Left ventricle myocardium inferior (tissue), 1 donor: ENCODE results near the gene CLIP4. TPM values are rescaled to one million over a fixed set of nuclear protein-coding genes. Genes with fewer than 3 reads are reported as not detected.

Experiments used
- DNase-seq: peaks from one replicate; pipeline ENCODE4 v3.0.0-alpha.2; 2020
- H3K27ac ChIP-seq: fragments of 200-600 bp; replicated peaks from 2 replicates; pipeline ENCODE4 v1.8.0; 2021
- H3K27me3 ChIP-seq: fragments of 200-600 bp; 2 replicates; pipeline ENCODE4 v1.8.0; 2021; ENCODE audit warnings: low read depth
- H3K36me3 ChIP-seq: fragments of 200-600 bp; 2 replicates; pipeline ENCODE4 v1.8.0; 2021
- H3K4me1 ChIP-seq: fragments of 200-600 bp; 2 replicates; pipeline ENCODE4 v1.8.0; 2021
- H3K4me3 ChIP-seq: fragments of 200-600 bp; 2 replicates; pipeline ENCODE4 v1.8.0; 2021; ENCODE audit warnings: mild to moderate bottlenecking, moderate library complexity
- H3K9me3 ChIP-seq: fragments of 200-600 bp; replicated peaks from 2 replicates; pipeline ENCODE4 v1.8.0; 2021
- intact Hi-C: fragments of 100-400 bp; cut with micrococcal nuclease; formaldehyde crosslinking; loops from one replicate; pipeline ENCODE4 v1.11.0; 2022
- total RNA-seq: library from RNA; stranded (reverse); fragmentation: NEBNext Ultra II Directional; extraction: Animal tissue kit (Norgen Biotek cat#: 25700); gene quantifications from one replicate; pipeline ENCODE4 v1.2.1, GENCODE V29; 2021
- TF ChIP-seq, protein P1 (sequence below): fragments of 200-600 bp; IDR thresholded peaks from 2 replicates; pipeline ENCODE4 v1.8.0; 2021; ENCODE audit warnings: antibody characterized with exemption, mild to moderate bottlenecking, borderline replicate concordance
- donor health status: DM: no; HTN: yes; CAD: no; lungs with severe emphysema.

The CLIP4 gene
- total RNA-seq, 1 donor from 2014 or later = 33.6 TPM

DNA sequence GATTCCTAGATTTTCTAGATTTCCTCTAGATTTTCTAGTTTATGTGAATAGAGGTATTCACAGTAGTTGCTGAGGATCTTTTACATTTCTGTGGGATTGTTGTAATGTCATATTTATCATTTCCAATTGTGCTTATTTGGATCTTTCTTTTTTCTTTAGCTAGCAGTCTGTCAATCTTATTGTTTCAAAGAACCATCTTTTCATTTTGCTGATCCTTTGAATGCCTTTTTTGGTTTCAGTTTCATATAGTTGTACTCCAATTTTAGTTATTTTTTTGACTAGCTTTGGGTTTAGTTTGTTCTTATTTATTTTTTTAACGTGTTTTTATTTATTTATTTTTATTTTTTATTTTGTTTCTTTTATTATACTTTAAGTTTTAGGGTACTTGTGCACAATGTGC, 24.5 kb downstream of the CLIP4 start:
- intact Hi-C loops = no loop called here
- Histone ChIP-seq H3K27me3 (no peaks in the 10 kb centered on the region), H3K9me3 (peaks cover 15% of the 10 kb centered on the region), H3K4me3 (no peak overlapping the region), H3K36me3 (peaks cover 12% of the 10 kb centered on the region), H3K27ac (no peak overlapping the region), H3K4me1 (no peaks in the 10 kb centered on the region)
- TF ChIP-seq, protein P1, sequence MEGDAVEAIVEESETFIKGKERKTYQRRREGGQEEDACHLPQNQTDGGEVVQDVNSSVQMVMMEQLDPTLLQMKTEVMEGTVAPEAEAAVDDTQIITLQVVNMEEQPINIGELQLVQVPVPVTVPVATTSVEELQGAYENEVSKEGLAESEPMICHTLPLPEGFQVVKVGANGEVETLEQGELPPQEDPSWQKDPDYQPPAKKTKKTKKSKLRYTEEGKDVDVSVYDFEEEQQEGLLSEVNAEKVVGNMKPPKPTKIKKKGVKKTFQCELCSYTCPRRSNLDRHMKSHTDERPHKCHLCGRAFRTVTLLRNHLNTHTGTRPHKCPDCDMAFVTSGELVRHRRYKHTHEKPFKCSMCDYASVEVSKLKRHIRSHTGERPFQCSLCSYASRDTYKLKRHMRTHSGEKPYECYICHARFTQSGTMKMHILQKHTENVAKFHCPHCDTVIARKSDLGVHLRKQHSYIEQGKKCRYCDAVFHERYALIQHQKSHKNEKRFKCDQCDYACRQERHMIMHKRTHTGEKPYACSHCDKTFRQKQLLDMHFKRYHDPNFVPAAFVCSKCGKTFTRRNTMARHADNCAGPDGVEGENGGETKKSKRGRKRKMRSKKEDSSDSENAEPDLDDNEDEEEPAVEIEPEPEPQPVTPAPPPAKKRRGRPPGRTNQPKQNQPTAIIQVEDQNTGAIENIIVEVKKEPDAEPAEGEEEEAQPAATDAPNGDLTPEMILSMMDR = no peak
- DNase-seq = no peak

DNA sequence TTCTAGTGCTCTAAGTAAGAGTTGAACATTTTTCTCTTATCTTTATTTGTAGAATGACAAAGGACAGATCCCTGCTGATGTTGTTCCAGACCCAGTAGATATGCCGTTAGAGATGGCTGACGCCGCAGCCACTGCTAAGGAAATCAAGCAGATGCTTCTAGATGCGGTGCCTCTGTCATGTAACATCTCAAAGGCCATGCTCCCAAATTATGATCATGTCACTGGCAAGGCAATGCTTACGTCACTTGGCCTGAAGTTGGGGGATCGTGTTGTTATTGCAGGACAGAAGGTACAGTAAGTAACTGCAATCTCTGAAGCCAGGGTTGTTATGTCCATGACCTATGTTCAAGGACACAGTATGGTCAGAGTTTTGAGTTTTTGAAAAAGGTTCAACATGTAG, 28.4 kb downstream of the CLIP4 start:
- peaks cover 7% of the 10 kb centered on the region for H3K9me3 ChIP-seq
- intact Hi-C loops = no loop called here
- TF ChIP-seq, protein P1 = no peak
- no peak for DNase-seq
- peaks cover 21% of the 10 kb centered on the region for H3K36me3 ChIP-seq
- no peak overlapping the region for H3K4me3 ChIP-seq
- no peaks in the 10 kb centered on the region for H3K27me3 ChIP-seq
- no peaks in the 10 kb centered on the region for H3K4me1 ChIP-seq
- no peak overlapping the region for H3K27ac ChIP-seq

DNA sequence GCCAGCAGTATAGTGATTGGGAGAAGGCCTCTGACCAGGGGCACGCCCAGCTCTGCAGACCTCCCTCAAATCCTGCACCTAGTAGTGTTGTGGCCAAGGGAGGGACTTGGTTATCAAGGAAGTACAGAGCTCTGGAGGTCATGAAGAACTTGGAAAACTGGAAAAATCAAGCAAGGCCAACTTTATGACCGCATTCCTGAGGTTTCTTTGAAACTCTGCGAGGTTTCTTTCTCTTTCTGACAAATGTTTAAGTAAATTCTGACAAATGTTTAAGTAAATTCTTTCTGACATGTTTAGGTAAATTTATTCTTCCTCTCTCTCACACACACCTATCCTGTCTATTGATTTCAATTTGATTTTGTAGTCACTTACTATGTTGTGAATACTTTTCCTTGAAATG, 31.0 kb downstream of the CLIP4 start:
- H3K36me3 ChIP-seq = peaks cover 21% of the 10 kb centered on the region
- no peaks in the 10 kb centered on the region for H3K27me3 ChIP-seq
- H3K4me1 ChIP-seq = no peaks in the 10 kb centered on the region
- no peaks in the 10 kb centered on the region for H3K9me3 ChIP-seq
- DNase-seq = no peak
- H3K4me3 ChIP-seq = no peak overlapping the region
- TF ChIP-seq, protein P1 = no peak
- intact Hi-C loops = no loop called here
- H3K27ac ChIP-seq = no peak overlapping the region

DNA sequence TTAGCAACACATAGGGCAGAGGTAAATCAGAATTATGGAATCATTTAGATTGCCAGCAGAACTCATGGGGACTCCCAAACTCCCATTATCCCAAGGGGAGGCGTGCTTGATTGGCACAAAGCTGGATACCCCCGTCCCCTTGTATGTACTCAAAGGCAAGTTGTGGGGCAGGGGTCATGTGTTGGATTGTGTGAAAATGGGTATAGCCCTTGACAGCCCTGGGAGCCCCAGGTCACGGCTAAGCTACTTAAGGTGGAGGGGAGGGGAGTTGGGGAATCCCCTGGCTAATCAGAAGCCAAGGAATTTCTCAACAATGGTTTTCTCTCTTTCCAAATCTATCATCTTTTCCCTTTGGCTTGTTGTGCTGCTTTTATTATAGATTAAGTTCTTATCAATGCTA, 32.7 kb downstream of the CLIP4 start:
- no peak for DNase-seq
- TF ChIP-seq, protein P1 = no peak
- intact Hi-C loops = no loop called here
- Histone ChIP-seq H3K4me3 (no peak overlapping the region), H3K36me3 (peaks cover 25% of the 10 kb centered on the region), H3K9me3 (no peaks in the 10 kb centered on the region), H3K27me3 (no peaks in the 10 kb centered on the region), H3K27ac (no peak overlapping the region), H3K4me1 (no peaks in the 10 kb centered on the region)

DNA sequence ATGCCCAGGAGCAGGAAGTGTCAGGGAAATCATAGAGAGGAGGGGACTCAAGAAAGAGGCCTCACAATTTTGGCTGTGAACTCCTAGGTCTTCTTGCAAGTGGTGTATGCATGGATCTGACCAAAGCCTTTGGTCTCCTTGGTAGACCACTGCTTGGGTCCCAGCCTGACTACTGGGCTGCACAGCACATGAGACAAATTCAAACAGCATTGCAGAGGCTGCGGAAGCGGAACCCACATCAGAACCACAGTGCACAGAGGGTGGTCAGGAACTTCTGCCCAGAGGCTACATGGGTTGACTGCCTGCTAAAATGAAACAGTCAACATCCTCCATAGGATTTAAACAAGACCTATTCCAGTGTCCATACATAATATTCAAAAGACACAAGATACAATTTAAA, 39.4 kb downstream of the CLIP4 start:
- Histone ChIP-seq H3K4me1 (peaks cover 11% of the 10 kb centered on the region), H3K9me3 (no peaks in the 10 kb centered on the region), H3K27ac (no peak overlapping the region), H3K4me3 (no peak overlapping the region), H3K27me3 (no peaks in the 10 kb centered on the region), H3K36me3 (peaks cover 55% of the 10 kb centered on the region)
- intact Hi-C loops = no loop called here
- DNase-seq = no peak
- TF ChIP-seq, protein P1 = no peak

DNA sequence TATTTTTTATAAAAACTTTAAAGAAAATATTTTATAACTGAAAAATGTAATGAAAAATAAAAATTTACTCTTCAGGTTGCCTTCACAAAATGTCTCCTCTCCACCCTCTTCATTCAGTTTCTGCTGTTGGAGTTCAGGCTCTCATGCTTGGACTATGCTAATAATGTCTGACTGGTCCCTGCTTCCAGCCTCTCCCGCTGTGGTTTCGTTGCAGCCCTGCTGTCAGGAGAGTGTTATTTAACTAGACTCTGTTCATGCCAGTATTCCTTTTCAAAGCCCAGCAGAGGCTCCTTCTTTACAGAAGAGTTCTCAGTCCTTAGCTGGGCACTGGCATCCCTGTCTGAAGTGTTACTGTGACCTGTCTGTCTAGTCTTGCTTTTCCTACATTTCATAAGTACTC, 40.4 kb downstream of the CLIP4 start:
- no peaks in the 10 kb centered on the region for H3K9me3 ChIP-seq
- H3K27me3 ChIP-seq = no peaks in the 10 kb centered on the region
- TF ChIP-seq, protein P1 = no peak
- H3K36me3 ChIP-seq = peaks cover 57% of the 10 kb centered on the region
- DNase-seq = no peak
- no peak overlapping the region for H3K27ac ChIP-seq
- intact Hi-C loops = no loop called here
- peaks cover 11% of the 10 kb centered on the region for H3K4me1 ChIP-seq
- no peak overlapping the region for H3K4me3 ChIP-seq
